Activated CD8-positive, alpha-beta T cell treated with anti-CD3 and anti-CD28 coated beads for 36 hours (primary cell): Measurements from ENCODE around the gene NUP153. TPM values are rescaled to one million over a fixed set of nuclear protein-coding genes. Genes with fewer than 3 reads are reported as not detected.
A peak's percentile ranks its signal among the peaks of the same experiment; 100 is the strongest.
"Not testable (repeated sequence)": the region's sequence is repeated elsewhere in the genome, so short reads cannot be mapped to it uniquely, and the experiment has no call there.

Experiments used
- ATAC-seq: fragments of 200-7000 bp; cut with Tn5 transposase; one replicate; pipeline ENCODE4 v1.10.0; 2021; ENCODE audit warnings: mild to moderate bottlenecking, moderate library complexity
- CTCF ChIA-PET: fragments of 350-600 bp; sonication (Branson Sonifier 250); formaldehyde crosslinking; loops from one replicate; lab custom pipeline; 2021; ENCODE audit warnings: antibody characterized with exemption; lab: Charles Lee
- POLR2A ChIA-PET: fragments of 350-600 bp; sonication (Branson Sonifier 250); formaldehyde crosslinking; loops from one replicate; lab custom pipeline; 2021; ENCODE audit warnings: antibody characterized with exemption; lab: Charles Lee
- DNase-seq: peaks from one replicate; pipeline ENCODE4 v3.0.0-alpha.2; 2020
- H3K27ac Mint-ChIP-seq: one replicate; pipeline ENCODE4 v1.8.0; 2021; ENCODE audit warnings: mild to moderate bottlenecking, mixed read lengths
- H3K27me3 Mint-ChIP-seq: one replicate; pipeline ENCODE4 v1.8.0; 2021; ENCODE audit warnings: mixed read lengths
- H3K36me3 Mint-ChIP-seq: one replicate; pipeline ENCODE4 v1.8.0; 2021; ENCODE audit warnings: low read depth, mixed read lengths
- H3K4me1 Mint-ChIP-seq: one replicate; pipeline ENCODE4 v1.8.0; 2021; ENCODE audit warnings: low read depth, mixed read lengths
- H3K4me3 Mint-ChIP-seq: one replicate; pipeline ENCODE4 v1.8.0; 2021; ENCODE audit warnings: mild to moderate bottlenecking, moderate library complexity, mixed read lengths
- H3K9me3 Mint-ChIP-seq: one replicate; pipeline ENCODE4 v1.8.0; 2021; ENCODE audit warnings: mixed read lengths
- CTCF ChIP-seq: fragments of 200-600 bp; IDR thresholded peaks from one replicate; pipeline ENCODE4 v1.8.0; 2022; ENCODE audit warnings: antibody characterized with exemption, mild to moderate bottlenecking
- intact Hi-C: fragments of 100-400 bp; cut with micrococcal nuclease; formaldehyde crosslinking; loops from one replicate; pipeline ENCODE4 v1.10.0; 2022
- total RNA-seq, 2 experiments: library from RNA; stranded (reverse); gene quantifications; one replicate each; pipeline ENCODE4 v1.2.3, GENCODE V29; 2021

NUP153 gene
- total RNA-seq, 2 experiments from 2014 or later = 76.4 to 78.2 TPM

- peaks cover 15% of the 10 kb centered on the region for H3K4me1 Mint-ChIP-seq
- ATAC-seq = no peak
- peak overlapping the region; percentile 20 for H3K27ac Mint-ChIP-seq
- TF ChIP-seq CTCF = no peak
- no peak for DNase-seq
- no peaks in the 10 kb centered on the region for H3K27me3 Mint-ChIP-seq
- H3K4me3 Mint-ChIP-seq = no peak overlapping the region
- CTCF ChIA-PET = interaction anchor here (0.7 to 4.2 kb wide), 5 partner anchors 8 to 134 kb away, joined by 3 to 15 read pairs (median 3); partner anchors contain the start of gene NUP153
- intact Hi-C loops = no loop called here
- peaks cover 1% of the 10 kb centered on the region for H3K36me3 Mint-ChIP-seq
- H3K9me3 Mint-ChIP-seq = no peaks in the 10 kb centered on the region
- POLR2A ChIA-PET = interaction anchor here (1.5 to 1.6 kb wide), 2 partner anchors 8 to 11 kb away, joined by 4 to 6 read pairs; no protein-coding TSS in a partner anchor
These were observed 7.5 kb upstream of the NUP153 start for GRCh38 chr6:17714177-17714576.

DNA sequence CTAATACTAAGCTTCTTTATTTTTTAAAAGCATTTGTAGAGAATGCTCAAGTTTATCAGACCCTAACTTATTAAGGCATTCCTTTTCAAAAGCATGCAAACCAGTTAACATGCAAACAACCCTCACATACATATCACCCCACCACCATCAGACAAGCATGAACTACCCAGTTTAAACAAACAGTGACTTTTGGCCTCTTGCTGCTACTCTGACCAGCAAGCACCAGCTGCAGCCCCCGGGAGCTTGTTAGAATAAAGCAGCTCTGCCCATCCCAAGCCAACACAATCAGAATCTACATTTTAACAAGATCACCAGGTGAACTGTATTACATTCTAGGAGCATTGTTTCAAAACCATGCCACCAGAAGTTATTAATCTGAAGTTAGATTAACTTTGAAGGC, 5.9 kb upstream of the NUP153 start:
- H3K36me3 Mint-ChIP-seq = peaks cover 11% of the 10 kb centered on the region
- no peak overlapping the region for H3K27ac Mint-ChIP-seq
- CTCF ChIA-PET = interaction anchor here (4.2 kb wide), 1 partner anchor 92 kb away, joined by 15 read pairs; no protein-coding TSS in a partner anchor
- TF ChIP-seq CTCF = no peak
- intact Hi-C loops = no loop called here
- DNase-seq (no peak), ATAC-seq (no peak)
- POLR2A ChIA-PET = interaction anchor here (0.7 to 1.1 kb wide), 2 partner anchors 10 to 12 kb away, joined by 5 to 6 read pairs; no protein-coding TSS in a partner anchor
- no peak overlapping the region for H3K4me3 Mint-ChIP-seq
- H3K9me3 Mint-ChIP-seq = no peaks in the 10 kb centered on the region
- no peaks in the 10 kb centered on the region for H3K27me3 Mint-ChIP-seq
- H3K4me1 Mint-ChIP-seq = peaks cover 17% of the 10 kb centered on the region

- DNase-seq (no peak), ATAC-seq (no peak)
- Mint-ChIP-seq H3K4me3 (no peak overlapping the region), H3K36me3 (peaks cover 24% of the 10 kb centered on the region), H3K27ac (no peak overlapping the region), H3K27me3 (no peaks in the 10 kb centered on the region), H3K4me1 (peaks cover 22% of the 10 kb centered on the region), H3K9me3 (no peaks in the 10 kb centered on the region)
- POLR2A ChIA-PET = no interaction called here
- intact Hi-C loops = no loop called here
- no peak for TF ChIP-seq CTCF
- CTCF ChIA-PET = interaction anchor here (1.0 to 1.1 kb wide), 2 partner anchors 8 to 20 kb away, joined by 3 read pairs; no protein-coding TSS in a partner anchor
These were observed 3.6 kb upstream of the NUP153 start for GRCh38 chr6:17710331-17710730.

DNA sequence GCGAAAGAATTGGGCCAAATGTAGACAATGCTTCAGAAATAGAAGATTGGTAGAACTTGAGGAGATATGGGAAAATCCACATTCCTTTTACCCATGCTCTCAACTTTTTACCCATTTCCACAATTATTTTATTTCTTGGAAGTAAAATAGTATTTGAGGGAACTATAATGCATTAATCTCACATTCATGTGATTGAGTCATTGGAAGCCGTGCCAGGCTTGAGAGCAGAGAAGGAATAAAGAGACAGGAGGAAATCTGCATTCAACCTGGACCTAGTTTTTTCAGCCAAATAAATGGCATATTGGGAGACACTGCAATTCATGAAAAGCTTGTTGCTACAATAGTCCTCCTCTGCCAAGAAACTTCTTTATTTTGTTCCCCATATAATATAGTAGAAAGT, 2.8 kb upstream of the NUP153 start:
- ATAC-seq (no peak), DNase-seq (no peak)
- H3K4me3 Mint-ChIP-seq = no peak overlapping the region
- H3K4me1 Mint-ChIP-seq = peaks cover 14% of the 10 kb centered on the region
- POLR2A ChIA-PET = no interaction called here
- no peak for TF ChIP-seq CTCF
- peaks cover 27% of the 10 kb centered on the region for H3K36me3 Mint-ChIP-seq
- CTCF ChIA-PET = interaction anchor here (1.1 kb wide), 1 partner anchor 96 kb away, joined by 3 read pairs; no protein-coding TSS in a partner anchor
- H3K9me3 Mint-ChIP-seq = no peaks in the 10 kb centered on the region
- intact Hi-C loops = loop anchor here (10.0 kb wide), 2 partner anchors 55 to 95 kb away; no protein-coding TSS in a partner anchor
- no peak overlapping the region for H3K27ac Mint-ChIP-seq
- H3K27me3 Mint-ChIP-seq = no peaks in the 10 kb centered on the region

DNA sequence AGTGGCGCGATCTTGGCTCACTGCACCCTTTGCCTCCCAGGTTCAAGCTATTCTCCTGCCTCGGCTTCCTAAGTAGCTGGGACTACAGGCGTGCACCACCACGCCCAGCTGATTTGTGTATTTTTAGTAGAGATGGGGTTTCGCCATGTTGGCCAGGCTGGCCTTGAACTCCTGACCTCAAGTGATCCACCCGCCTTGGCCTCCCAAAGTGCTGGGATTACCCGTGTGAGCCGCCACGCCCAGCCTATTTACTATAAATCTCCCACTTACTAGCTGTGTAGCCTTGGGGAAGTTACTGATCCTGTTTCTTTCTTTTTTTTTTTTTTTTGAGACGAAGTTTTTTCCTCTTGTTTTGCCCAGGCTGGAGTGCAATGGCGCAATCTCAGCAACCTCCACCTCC, 1.3 kb upstream of the NUP153 start:
- POLR2A ChIA-PET, ATAC-seq, DNase-seq, H3K27me3 Mint-ChIP-seq, H3K27ac Mint-ChIP-seq, H3K9me3 Mint-ChIP-seq: not testable (repeated sequence)
- H3K36me3 Mint-ChIP-seq = peaks cover 34% of the 10 kb centered on the region
- intact Hi-C loops = loop anchor here (10.0 kb wide), 2 partner anchors 53 to 97 kb away; no protein-coding TSS in a partner anchor
- H3K4me3 Mint-ChIP-seq = peak overlapping the region; percentile 15
- H3K4me1 Mint-ChIP-seq = peaks cover 15% of the 10 kb centered on the region
- CTCF ChIA-PET = interaction anchor here (1.1 to 1.5 kb wide), 2 partner anchors 97 to 108 kb away, joined by 4 to 9 read pairs; partner anchors contain the start of gene FAM8A1
